8988T (cell line): Measurements from ENCODE around the gene ZNF428.
A peak's percentile ranks its signal among the peaks of the same experiment; 100 is the strongest.
"Not testable (repeated sequence)": the region's sequence is repeated elsewhere in the genome, so short reads cannot be mapped to it uniquely, and the experiment has no call there.

Source experiments
- DNase-seq: peaks from one replicate; pipeline ENCODE4 v3.0.0; 2011

The ZNF428 gene, protein sequence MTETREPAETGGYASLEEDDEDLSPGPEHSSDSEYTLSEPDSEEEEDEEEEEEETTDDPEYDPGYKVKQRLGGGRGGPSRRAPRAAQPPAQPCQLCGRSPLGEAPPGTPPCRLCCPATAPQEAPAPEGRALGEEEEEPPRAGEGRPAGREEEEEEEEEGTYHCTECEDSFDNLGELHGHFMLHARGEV

DNA sequence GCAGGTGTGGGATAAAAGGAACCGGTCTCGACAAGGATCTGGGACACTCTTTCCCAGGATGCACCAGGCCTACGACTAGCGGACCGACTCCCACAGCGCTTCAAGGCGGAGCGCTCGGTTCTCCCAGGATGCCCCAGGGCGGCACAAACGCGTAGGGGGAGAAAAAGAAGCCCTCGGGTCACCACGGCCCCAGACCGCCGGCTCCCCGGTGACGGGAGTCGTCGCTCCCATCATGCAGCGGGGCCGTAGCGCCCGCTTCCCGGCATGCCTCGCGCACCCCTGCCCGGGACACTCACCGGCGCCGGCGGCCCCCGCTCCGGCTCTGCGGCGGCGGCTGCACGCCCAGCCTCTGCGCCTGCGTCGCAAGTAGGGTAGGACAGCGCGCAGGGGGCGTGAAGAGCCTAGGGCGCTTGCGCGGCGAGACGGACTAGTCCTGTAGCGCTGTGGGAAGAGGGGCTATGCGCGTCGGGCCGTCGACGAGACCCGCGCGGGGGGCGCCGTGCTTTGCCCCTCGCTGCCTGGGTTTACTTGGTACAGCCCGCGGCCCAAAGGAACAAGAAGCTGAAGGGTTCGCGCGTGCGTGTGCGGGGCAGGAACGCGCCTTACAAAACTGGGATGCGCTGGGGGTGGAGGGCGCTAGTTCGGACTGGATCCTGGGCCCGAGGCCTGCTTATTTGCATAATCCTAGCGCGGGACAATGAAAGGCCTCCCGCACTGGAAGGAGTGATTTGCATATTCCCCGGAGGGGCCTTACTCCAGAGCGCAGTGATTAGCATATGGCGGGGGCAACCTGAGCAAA lies at the start of gene ZNF428:
ZNF428 (minus strand) TSS at position 368 of the 799 bp plus-strand sequence. CDS start 5,325 bp downstream, outside the sequence.
- peak; percentile 82 for DNase-seq

DNA sequence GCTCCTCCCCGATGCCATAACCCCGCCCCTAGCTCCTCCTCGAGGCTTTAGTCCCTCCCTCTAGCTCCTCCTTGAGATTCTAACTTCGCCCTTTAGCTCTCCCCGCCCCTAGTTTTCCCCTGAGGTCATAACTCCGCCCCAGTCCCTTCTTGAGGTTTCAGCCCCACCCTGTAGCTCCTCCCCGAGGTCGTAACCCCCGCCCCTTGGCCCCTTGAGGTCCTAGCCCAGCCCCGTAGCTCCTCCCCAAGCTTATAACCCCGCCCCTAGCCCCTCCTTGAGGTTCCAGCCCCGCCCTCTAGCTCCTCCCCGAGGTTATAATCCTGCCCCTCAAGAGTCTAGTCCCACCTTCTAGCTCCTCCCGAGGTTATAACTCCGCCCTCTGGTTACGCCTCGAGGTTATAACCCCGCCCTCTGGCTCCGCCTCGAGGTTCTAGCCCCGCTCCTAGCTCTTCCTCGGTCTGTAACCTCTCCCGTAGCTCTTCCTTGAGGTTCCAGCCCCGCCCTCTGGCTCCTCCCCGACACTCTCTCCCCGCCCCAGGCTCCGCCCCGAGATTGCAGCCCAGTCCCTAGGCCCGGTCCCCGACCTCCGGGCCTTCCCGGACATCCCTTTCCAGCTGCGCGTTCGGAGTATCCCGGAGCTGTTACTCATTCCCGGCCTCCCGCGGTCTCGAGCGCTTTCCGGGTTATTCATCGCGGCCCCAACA lies 49.1 kb upstream of the ZNF428 start:
- peak; percentile 80 for DNase-seq

DNA sequence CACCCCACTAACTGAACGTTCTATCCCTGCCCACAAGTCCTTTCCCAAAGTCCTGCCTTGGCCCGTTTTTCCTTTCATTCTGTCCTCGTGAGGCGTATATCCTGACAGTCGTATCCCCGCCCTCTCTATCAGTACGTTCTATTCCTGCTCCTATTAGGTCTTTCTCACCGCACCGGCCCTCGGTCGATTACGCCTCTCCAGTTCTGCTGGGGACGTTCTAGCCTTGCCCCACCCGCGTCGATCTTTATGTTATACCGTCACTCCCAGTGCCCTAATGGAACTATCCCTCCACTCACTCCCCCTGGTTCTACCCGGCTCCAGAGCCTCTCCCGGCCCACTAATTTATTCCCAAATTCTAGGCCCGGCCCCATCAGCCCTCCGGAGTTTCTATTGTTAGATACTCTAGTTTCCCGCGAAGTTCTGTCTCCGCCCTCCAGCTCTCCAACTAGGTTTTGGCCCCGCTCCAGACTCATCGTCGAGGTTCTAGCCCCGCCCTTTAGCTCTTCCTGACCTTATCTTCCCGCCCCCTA lies 48.5 kb upstream of the ZNF428 start:
- no peak for DNase-seq

DNA sequence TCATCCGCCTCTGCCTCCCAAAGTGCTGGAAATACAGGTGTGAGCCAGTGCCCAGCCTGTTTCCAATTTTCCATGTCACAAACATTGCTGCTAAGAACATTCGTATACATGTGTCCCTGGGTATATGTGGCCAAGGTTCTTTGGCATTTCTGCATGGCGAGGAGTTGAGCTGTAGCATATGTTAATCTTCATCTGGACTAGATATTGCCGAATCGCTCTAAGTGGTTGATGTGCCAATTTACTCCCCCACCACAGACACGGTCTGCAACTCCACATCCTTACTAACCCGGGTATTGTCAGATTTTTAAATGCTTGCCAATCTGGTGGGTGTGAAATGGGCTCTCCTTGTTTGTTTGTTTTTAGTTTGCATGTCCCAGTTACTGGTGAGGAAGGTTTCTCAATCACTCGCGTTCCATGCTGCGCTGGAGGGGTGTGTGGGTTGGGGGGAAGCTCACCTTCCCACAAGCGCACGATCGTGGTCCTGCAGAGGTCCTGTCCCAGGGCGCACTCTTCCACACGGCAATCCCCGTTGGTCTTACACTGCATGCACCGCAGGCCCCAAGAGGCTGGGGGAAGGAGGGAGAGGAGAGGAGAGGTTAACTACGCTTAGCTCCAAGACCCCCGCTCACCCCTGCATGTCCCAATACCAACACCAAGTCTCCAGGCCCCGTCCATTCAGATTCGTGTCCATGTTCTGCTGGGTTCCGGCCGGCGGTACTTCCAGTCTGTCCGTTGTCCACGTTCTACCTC lies 47.9 kb upstream of the ZNF428 start:
- no peak for DNase-seq

DNA sequence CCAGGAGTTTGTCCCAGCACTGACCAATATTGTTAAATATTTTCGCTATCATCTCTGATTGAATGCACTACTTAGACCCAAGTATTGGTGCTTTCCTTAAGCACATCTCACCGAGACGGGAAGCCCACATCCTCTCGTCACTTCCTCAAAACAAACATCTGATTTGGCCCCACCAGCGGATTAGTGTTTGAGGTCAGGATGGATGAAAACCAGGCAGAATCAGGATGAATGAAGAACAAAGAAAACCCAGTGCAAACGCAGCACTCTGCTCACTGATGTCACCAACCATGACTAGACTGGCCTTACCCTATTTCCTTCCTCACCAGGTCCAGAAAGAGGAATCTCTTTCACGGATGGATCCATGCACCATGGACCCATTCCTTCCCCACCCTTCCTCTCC lies 44.6 kb upstream of the ZNF428 start:
- no peak for DNase-seq

DNA sequence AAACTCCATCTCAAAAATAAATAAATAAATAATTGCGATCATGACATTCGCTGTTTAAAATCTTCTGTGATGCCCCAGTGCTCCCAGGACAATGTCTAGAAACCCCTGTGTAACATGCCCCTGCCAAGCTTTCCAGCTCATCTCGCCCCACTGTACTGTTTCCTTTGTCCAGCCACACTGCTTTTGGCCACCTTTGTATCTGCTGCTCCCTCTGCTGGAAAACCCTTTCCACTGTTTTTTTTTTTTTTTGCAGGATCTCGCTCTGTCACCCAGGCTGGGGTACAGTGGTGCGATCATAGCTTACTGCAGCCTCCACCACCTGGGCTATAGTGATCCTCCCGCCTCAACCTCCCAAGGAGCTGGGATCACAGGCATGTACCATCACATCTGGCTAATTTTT lies 43.1 kb upstream of the ZNF428 start:
- DNase-seq, result no peak

DNA sequence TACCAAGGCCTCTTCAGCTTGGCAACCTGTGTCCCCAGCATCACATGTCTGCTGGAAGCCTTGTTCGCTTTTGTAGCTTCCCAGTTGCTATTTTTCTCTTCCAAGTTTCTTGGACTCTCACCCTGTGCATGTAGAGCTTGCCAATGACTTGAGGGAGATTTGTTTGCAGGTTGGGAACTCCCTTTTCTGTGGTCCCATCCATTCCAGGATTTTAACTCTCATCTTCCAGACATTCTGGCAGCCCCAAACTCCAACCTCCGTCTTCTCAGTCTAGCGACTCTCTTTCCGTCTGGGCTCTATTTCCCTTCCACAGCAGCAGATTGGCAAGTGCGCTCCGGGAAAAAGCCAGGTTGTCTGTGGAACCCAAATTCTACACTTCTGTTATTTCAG lies 41.5 kb upstream of the ZNF428 start:
- DNase-seq, result no peak

DNA sequence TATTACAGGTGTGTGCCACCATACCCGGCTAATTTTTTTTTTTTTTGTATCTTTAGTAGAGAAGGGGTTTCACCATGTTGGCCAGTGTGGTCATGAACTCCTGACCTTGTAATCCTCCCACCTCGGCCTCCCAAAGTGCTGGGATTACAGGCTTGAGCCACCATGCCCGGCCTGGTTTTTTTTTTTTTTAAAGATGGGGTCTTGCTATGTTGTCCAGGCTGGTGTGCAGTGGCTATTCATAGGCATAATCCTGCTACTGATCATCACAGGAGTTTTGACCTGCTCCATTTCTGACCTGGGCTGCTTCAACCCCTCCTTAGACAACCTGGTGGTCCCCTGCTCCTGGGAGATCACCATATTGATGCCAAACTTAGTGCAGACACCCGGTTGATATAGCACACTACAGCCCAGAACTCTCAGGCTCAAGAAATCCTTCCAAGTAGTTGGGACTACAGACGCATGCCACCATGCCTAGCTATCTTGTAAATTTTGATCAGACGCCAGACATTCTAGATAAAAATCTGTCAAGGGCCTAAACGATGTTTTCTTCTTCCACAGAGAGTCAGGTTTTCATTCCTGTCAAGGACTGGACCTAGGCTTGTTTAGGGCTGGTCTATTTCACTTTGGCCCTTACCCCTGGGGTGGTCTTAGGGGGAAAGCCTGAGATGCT lies 41.0 kb upstream of the ZNF428 start:
- no peak for DNase-seq

DNA sequence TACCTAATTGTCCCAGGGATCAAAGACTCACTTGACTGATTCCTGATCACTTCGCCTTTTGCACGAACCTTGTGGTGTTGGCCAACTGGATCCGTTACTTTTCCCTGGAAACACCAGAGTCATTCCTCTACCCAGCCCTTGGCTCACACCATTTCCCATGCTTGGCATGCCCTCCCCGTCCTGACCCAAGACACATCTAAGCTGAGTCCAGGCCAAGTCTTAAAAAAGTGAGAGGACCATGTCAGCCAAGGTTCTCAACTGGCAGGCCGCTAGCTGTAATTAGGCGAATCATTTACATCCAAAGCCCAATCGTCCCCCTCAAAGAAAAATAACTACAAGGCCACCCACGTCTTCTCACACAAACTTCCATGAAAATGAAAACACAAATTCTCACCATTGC lies 39.1 kb upstream of the ZNF428 start:
- DNase-seq, result no peak

DNA sequence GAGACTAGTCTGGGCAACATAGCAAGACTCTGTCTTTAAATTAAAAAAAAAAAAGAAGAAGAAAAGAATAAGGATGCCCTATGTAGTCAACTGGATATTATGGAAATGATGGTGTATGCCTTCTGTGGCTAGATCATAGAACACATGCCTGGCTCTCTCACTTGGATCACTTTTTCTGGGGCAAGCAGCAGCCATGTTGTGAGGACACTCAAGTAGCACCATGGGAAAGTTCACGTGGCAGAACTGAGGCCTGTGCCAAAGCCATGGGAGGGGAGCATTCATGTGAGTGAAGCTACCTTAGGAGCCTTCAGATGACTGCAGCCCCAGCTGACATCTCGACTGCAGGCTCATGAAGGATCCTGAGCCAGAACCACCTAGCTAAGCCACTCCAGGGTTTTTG lies 38.6 kb upstream of the ZNF428 start:
- DNase-seq, result no peak

DNA sequence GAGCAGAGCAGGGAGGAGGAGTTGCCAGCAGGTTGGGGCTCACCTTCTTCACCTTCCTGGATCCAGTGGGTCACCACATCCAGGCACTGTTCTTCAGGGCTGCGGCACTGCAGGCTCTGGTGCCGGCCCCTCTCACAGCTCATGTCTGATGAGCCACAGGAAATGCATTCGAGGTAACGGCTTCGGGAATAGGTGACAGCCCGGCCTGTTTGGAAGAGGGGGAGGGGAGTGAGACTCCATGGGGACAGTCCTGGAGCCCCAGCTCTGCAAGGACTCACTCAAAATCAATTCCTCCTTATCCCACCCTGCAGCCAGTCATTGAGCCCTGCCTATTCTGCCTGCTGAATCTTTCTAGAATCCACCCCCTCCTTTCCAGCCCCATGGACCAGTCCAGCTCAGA lies 37.0 kb upstream of the ZNF428 start:
- no peak for DNase-seq

DNA sequence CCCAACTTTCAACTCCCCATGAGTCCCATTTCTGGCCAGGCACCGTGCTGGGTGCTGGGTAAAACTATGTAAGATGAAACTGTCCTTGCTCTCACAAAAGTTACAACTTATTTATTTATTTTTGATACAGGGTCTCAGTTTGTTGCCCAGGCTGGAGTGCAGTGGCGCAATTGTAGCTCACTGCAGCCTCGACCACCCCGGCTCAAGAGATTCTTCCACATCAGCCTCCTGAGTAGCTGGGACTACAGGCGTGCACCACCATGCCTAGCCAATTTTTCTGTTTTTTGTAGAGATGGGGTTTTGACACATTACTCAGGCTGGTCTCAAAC lies 33.1 kb upstream of the ZNF428 start:
- DNase-seq, result no peak

DNA sequence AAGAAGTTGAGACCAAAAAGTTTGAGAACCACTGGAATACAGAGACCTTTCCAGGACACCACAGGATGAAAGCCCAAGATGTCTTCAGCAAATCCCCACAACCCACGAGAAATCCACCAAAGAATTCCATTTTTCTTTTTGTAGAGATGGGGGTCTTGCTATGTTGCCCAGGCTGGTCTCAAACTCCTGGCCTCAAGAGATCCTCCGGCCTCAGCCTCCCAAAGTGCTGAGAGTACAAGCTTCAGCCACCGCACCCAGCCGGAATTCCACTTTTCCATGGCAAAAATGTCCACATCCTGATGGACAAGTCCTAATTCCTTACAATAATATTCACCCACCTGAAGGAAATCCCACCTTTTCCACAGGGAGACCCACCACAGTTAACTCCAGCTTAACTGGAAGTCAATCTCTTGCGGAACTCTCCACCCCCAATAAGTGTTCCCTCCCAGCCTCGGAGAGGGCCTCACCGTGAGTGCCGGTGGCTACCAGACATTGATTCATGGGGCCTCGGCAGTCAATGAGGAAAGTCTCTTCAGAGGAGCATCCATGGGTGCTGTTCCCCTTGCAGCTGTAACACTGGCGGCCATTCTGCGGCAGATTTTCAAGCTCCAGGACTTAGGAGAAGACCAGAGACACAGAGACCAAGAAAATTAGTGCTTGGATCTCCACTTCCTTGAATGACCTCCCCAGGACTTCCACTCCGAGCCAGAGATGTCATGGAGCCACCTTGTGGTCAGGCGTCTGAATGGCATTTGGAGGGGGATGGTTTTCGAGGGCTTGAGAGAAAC lies 32.5 kb upstream of the ZNF428 start:
- DNase-seq, result no peak

DNA sequence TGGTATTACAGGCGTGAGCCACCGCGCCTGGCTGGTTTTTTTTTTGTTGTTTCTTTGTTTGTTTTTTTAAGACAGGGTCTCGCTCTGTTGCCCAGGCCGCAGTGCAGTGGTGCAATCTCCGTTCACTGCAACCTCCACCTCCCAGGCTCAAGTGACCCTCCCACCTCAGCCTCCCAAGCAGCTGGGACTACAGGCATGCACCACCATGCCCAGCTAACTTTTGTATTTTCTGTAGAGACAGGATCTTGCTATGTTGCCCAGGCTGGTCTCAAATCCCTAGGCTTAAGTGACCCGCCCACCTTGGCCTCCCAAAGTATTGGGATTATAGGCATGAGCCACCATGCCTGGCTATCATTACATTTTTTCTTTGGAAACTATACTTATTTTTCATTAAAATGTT lies 30.8 kb upstream of the ZNF428 start:
- DNase-seq, result not testable (repeated sequence)

DNA sequence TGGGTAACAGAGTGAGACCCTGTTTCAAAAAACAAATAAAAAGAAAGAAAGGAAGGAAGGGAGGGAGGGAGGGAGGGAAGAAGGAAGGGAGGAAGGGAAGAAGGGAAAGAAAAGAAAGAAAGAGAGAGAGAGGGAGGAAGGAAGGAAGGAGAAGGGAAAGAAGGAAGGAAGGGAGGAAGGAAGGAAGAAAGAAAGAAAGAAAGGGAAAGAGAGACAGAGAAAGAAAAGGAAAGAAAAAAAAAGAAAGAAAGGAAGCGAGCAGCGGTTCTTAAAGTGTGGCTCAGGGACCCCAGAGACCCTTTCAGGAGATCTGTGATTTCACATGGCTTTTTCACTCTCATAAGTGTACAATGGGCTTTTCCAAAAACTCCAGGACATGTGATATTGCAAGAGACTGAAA lies 30.1 kb upstream of the ZNF428 start:
- no peak for DNase-seq

DNA sequence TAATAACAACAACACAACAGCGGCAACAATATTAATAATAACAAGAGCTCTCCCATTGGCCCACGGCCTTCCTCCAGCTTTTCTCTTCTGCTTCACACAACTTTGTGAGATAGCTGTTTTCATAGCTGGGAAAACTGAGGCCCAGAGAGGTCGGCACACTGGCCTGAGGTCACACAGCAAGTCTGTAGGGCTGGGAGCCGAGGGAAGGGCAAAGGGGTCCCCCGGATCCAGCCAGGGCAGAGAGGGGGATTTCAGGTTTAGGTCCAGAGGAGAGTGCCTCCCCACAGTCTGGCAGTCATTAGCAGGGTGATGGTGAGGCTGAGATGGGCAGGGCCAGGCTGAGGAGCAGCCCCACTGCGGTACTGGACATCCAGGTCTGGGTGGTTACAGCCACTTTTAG lies 29.2 kb upstream of the ZNF428 start:
- DNase-seq, result no peak

DNA sequence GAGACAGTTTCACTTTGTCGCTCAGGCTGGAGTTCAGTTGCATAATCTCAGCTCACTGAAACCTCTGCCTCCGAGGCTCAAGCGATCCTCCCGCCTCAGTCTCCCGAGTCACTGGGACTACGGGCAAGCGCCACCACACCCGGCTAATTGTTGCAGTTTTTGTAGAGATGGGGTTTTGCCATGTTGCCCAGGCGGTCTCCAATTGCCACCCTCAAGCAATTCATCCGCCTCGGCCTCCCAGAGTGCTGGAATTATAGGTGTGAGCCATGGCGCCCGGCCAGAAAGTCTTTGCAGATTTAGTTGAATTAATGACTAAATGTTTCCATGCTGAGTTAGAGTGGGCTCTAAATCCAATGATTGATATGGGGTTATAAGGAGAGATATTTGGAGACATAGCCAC lies 24.8 kb upstream of the ZNF428 start:
- no peak for DNase-seq

DNA sequence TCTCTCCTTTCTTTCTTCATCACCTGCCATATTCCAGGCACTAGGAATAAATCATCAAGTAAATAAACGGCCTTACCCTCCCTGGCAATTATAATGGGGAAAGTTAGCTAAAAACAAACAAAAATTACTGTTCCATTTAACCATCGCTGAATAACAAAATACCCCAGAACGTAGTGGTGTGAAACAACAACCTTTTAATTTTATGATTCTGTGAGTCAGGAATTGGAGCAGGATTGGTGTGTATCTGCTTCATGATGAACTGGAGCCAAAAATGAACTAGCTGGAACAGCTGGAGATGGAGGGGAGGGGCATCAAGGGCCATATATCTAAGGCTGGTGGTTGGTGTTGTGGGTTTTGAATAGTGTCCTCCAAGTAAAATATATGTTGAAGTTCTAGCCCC lies 23.9 kb upstream of the ZNF428 start:
- DNase-seq, result no peak

DNA sequence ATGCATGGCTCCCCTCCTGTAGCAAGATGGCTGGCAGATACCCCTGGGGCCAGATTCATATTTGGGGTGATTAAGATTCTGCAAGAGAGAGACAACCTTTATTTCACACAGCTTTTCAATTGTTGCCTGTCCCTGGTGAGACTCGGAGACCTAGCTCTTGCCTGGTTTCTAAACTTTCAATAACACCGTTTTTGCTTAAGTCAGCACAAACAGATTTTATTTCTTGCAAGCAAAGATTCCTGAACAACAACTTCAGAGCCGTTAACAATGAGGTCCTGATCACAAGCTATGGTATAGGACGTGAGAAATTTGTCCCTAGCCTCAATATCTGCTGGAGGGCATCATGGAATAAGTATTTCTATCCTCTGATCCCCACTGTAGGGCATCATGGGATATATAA lies 23.1 kb upstream of the ZNF428 start:
- DNase-seq, result no peak

DNA sequence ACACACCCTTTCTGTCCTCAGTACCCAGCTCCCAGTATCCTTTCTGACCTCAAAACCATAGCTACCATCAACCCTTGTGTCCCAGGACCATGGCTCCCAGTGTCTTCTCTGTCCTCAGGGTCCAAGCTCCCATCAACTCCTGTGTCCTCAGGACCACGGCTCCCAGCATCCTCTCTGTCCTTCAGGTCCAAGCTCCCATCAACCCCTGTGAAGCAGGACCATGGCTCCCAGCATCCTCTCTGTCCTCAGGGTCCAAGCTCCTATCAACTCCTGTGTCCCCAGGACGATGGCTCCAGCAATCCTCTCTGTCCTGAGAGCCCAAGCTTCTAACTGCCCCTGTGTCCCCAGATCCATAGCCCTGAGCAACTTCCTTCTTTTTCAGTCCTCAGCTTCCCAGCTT lies 21.9 kb upstream of the ZNF428 start:
- no peak for DNase-seq

DNA sequence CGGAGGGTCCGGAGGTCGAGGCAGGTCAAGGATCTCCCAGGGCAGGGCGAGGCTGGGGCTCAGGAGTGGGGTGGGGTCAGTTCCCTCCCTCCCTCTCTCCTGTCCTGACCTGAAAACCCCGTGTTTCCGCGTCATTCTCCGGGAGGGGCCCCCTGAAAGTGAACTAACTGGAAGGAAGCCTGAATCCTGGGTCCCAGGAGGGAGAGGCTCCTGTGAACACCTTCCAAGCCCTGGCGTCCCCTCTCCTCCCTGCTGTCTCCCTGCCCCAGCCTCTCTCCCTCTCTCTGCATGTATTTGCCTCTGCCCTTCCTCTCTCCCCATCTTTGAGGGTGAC lies 21.0 kb upstream of the ZNF428 start:
- no peak for DNase-seq
